Measurements from ENCODE around the gene PHRF1. TPM values are rescaled to one million over a fixed set of nuclear protein-coding genes. Genes with fewer than 3 reads are reported as not detected.

The PHRF1 gene
- total and polyA plus RNA-seq, 2 experiments from 2014 or later: 25.6 to 26.9 TPM

- peaks cover 43% of the 10 kb centered on the region for H4K20me1 ChIP-seq (ENCODE audit: insufficient read depth, poor library complexity, severe bottlenecking)
- WGBS (ENCODE audit: low lambda C conversion rate, missing lambda C conversion rate): 22% methylated on average over 28 of the region's 28 CpGs
- peak overlapping the region; percentile 82 for H3K4me2 ChIP-seq
Observed at GRCh38 chr11:638631-639331, 62.5 kb downstream of the PHRF1 start.

DNA sequence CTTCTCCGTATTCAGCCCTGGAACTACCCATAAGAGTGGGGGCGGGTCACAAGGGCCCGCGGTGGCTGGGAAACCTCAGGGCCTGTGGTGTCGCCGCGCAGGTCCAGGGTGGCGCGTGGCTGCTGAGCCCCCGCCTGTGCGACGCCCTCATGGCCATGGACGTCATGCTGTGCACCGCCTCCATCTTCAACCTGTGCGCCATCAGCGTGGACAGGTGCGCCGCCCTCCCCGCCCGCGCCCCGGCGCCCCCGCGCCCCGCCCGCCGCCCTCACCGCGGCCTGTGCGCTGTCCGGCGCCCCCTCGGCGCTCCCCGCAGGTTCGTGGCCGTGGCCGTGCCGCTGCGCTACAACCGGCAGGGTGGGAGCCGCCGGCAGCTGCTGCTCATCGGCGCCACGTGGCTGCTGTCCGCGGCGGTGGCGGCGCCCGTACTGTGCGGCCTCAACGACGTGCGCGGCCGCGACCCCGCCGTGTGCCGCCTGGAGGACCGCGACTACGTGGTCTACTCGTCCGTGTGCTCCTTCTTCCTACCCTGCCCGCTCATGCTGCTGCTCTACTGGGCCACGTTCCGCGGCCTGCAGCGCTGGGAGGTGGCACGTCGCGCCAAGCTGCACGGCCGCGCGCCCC, 63.2 kb downstream of the PHRF1 start:
- WGBS (ENCODE audit: low lambda C conversion rate, missing lambda C conversion rate): 3% methylated on average over 36 of the region's 80 CpGs
- TF ChIP-seq EZH2phosphoT487 (IDR thresholded peaks at IDR 0.05; ENCODE audit: low read depth, severe bottlenecking, unreplicated experiment) (peak; percentile 72), EZH2 (IDR thresholded peaks at IDR 0.05; ENCODE audit: borderline replicate concordance) (peak; percentile 11)
- TF ChIP-seq, protein P1, sequence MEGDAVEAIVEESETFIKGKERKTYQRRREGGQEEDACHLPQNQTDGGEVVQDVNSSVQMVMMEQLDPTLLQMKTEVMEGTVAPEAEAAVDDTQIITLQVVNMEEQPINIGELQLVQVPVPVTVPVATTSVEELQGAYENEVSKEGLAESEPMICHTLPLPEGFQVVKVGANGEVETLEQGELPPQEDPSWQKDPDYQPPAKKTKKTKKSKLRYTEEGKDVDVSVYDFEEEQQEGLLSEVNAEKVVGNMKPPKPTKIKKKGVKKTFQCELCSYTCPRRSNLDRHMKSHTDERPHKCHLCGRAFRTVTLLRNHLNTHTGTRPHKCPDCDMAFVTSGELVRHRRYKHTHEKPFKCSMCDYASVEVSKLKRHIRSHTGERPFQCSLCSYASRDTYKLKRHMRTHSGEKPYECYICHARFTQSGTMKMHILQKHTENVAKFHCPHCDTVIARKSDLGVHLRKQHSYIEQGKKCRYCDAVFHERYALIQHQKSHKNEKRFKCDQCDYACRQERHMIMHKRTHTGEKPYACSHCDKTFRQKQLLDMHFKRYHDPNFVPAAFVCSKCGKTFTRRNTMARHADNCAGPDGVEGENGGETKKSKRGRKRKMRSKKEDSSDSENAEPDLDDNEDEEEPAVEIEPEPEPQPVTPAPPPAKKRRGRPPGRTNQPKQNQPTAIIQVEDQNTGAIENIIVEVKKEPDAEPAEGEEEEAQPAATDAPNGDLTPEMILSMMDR (IDR thresholded peaks at IDR 0.05; ENCODE audit: poor library complexity): no peak
- no peaks in the 10 kb centered on the region for H3K9me3 ChIP-seq (ENCODE audit: low read depth)
- H3K9me2 ChIP-seq (replicated peaks; ENCODE audit: insufficient read depth): no peaks in the 10 kb centered on the region
- H3K27me3 ChIP-seq: peaks cover 40% of the 10 kb centered on the region
- no peak overlapping the region for H3K4me3 ChIP-seq
- H3K36me3 ChIP-seq (replicated peaks; ENCODE audit: insufficient read depth, low read depth): no peaks in the 10 kb centered on the region
- H3K4me2 ChIP-seq: peak overlapping the region; percentile 82
- peak; percentile 38 for DNase-seq (ENCODE audit: low spot score)
- H3K79me2 ChIP-seq: no peaks in the 10 kb centered on the region
- H3K27ac ChIP-seq: no peak overlapping the region
- H4K20me1 ChIP-seq (ENCODE audit: insufficient read depth, poor library complexity, severe bottlenecking): peaks cover 42% of the 10 kb centered on the region
- H3K4me1 ChIP-seq (ENCODE audit: insufficient read depth): peaks cover 22% of the 10 kb centered on the region
- H2AFZ ChIP-seq: no peak overlapping the region

More at GRCh38 chr11:638631-639331, 62.5 kb downstream of the PHRF1 start:
- no peak overlapping the region for H2AFZ ChIP-seq
- no peaks in the 10 kb centered on the region for H3K9me3 ChIP-seq (ENCODE audit: low read depth)
- DNase-seq (ENCODE audit: low spot score): peak; percentile 38
- peaks cover 22% of the 10 kb centered on the region for H3K4me1 ChIP-seq (ENCODE audit: insufficient read depth)
- peaks cover 40% of the 10 kb centered on the region for H3K27me3 ChIP-seq
- H3K4me3 ChIP-seq: no peak overlapping the region
- H3K9me2 ChIP-seq (replicated peaks; ENCODE audit: insufficient read depth): no peaks in the 10 kb centered on the region
- H3K79me2 ChIP-seq: no peaks in the 10 kb centered on the region
- peak; percentile 37 for TF ChIP-seq EZH2 (IDR thresholded peaks at IDR 0.05; ENCODE audit: borderline replicate concordance)
- no peak for TF ChIP-seq EZH2phosphoT487 (IDR thresholded peaks at IDR 0.05; ENCODE audit: low read depth, severe bottlenecking, unreplicated experiment)
- no peaks in the 10 kb centered on the region for H3K36me3 ChIP-seq (replicated peaks; ENCODE audit: insufficient read depth, low read depth)
- H3K27ac ChIP-seq: no peak overlapping the region

- Histone ChIP-seq H4K20me1 (ENCODE audit: insufficient read depth, poor library complexity, severe bottlenecking) (peaks cover 40% of the 10 kb centered on the region), H3K9me2 (replicated peaks; ENCODE audit: insufficient read depth) (no peaks in the 10 kb centered on the region), H3K4me2 (no peak overlapping the region), H3K36me3 (replicated peaks; ENCODE audit: insufficient read depth, low read depth) (no peaks in the 10 kb centered on the region), H3K9me3 (ENCODE audit: low read depth) (no peaks in the 10 kb centered on the region), H3K4me3 (no peak overlapping the region), H2AFZ (no peak overlapping the region), H3K27me3 (peaks cover 40% of the 10 kb centered on the region), H3K4me1 (ENCODE audit: insufficient read depth) (peaks cover 22% of the 10 kb centered on the region), H3K79me2 (no peaks in the 10 kb centered on the region), H3K27ac (no peak overlapping the region)
- peak; percentile 8 for DNase-seq (ENCODE audit: low spot score)
- TF ChIP-seq EZH2phosphoT487 (IDR thresholded peaks at IDR 0.05; ENCODE audit: low read depth, severe bottlenecking, unreplicated experiment): no peak
- peak; percentile 64 for TF ChIP-seq EZH2 (IDR thresholded peaks at IDR 0.05; ENCODE audit: borderline replicate concordance)
- WGBS (ENCODE audit: low lambda C conversion rate, missing lambda C conversion rate): 31% methylated on average over 35 of the region's 69 CpGs
Observed at GRCh38 chr11:640021-640706, 63.9 kb downstream of the PHRF1 start.

DNA sequence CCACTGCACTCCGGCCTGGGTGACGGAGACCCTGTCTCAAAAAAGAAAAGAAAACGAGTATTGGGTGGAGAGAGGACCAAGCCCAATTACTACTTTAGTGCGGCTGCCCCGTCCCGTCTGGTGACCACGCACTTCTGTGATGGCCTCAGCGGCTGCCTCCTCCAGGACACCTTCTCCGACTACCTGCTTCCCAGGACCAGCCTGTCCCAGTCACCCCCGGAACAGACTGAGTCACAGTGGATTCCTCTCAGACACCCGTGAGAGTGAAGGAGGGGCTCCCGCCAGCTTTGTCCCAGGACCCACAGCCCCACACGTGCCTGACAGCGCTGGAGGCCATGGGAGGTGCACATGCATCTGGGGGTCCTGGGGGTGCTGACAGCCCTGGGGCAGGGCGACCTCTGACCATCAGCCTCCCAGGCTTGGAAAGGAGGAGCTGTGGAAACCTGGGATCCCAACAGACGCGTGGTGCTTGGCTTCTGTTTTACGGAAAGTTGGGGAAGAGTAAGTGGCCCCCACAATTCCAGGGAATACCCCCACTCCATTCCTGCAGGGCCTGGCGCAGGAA, 65.6 kb downstream of the PHRF1 start:
- Histone ChIP-seq H3K9me2 (replicated peaks; ENCODE audit: insufficient read depth) (no peaks in the 10 kb centered on the region), H3K4me2 (no peak overlapping the region), H3K9me3 (ENCODE audit: low read depth) (no peaks in the 10 kb centered on the region), H3K4me3 (no peak overlapping the region), H3K27me3 (peaks cover 32% of the 10 kb centered on the region), H3K4me1 (ENCODE audit: insufficient read depth) (peaks cover 19% of the 10 kb centered on the region), H2AFZ (no peak overlapping the region), H3K79me2 (no peaks in the 10 kb centered on the region), H4K20me1 (ENCODE audit: insufficient read depth, poor library complexity, severe bottlenecking) (peaks cover 30% of the 10 kb centered on the region), H3K36me3 (replicated peaks; ENCODE audit: insufficient read depth, low read depth) (no peaks in the 10 kb centered on the region), H3K27ac (no peak overlapping the region)
- WGBS (ENCODE audit: low lambda C conversion rate, missing lambda C conversion rate): 95% methylated on average over 19 of the region's 19 CpGs
- peak; percentile 5 for DNase-seq (ENCODE audit: low spot score)
- TF ChIP-seq EZH2 (IDR thresholded peaks at IDR 0.05; ENCODE audit: borderline replicate concordance): no peak
- TF ChIP-seq, protein P1 (IDR thresholded peaks at IDR 0.05; ENCODE audit: poor library complexity): no peak
- no peak for TF ChIP-seq EZH2phosphoT487 (IDR thresholded peaks at IDR 0.05; ENCODE audit: low read depth, severe bottlenecking, unreplicated experiment)

Data from hepatocyte (in vitro differentiated cells).